Stimulated activated CD4-positive, alpha-beta T cell treated with anti-CD3 and anti-CD28 coated beads, Interleukin-12 subunit alpha, Interleukin-12 subunit beta, amount 100 ng/mL, for 24 hours (primary cell): ENCODE measurements around the gene SOX5.

ENCODE experiments used
- DNase-seq, 2 experiments: peaks; one replicate each; pipeline ENCODE4 v3.0.0-alpha.2; 2020; ENCODE audit warnings: low read depth in 2 of 2

Gene SOX5

GRCh38 chr12:23687947-23688346 is 261.5 kb downstream of the SOX5 start:
- DNase-seq: no peak

GRCh38 chr12:23686095-23686494 is 263.4 kb downstream of the SOX5 start:
- DNase-seq: no peak

- DNase-seq: no peak
These were observed 265.3 kb downstream of the SOX5 start for GRCh38 chr12:23684121-23684520.

- no peak for DNase-seq
These were observed 268.2 kb downstream of the SOX5 start for GRCh38 chr12:23681237-23681636.

GRCh38 chr12:23674064-23674463 is 275.4 kb downstream of the SOX5 start:
- no peak for DNase-seq

GRCh38 chr12:23671881-23672280 is 277.6 kb downstream of the SOX5 start:
- no peak for DNase-seq

- no peak for DNase-seq
These were observed 278.8 kb downstream of the SOX5 start for GRCh38 chr12:23670684-23671083.

GRCh38 chr12:23669691-23670090 is 279.8 kb downstream of the SOX5 start:
- no peak for DNase-seq

GRCh38 chr12:23666866-23667265 is 282.6 kb downstream of the SOX5 start:
- DNase-seq: no peak

- no peak for DNase-seq
These were observed 286.5 kb downstream of the SOX5 start for GRCh38 chr12:23662966-23663365.

GRCh38 chr12:23659131-23659530 is 290.3 kb downstream of the SOX5 start:
- no peak for DNase-seq

- no peak for DNase-seq
These were observed 291.9 kb downstream of the SOX5 start for GRCh38 chr12:23657598-23657997.

GRCh38 chr12:23655884-23656283 is 293.6 kb downstream of the SOX5 start:
- DNase-seq: no peak

GRCh38 chr12:23655112-23655511 is 294.4 kb downstream of the SOX5 start:
- DNase-seq: no peak

GRCh38 chr12:23648546-23648945 is 300.9 kb downstream of the SOX5 start:
- DNase-seq: no peak

- DNase-seq: no peak
These were observed 308.7 kb downstream of the SOX5 start for GRCh38 chr12:23640754-23641153.

GRCh38 chr12:23634344-23634743 is 315.1 kb downstream of the SOX5 start:
- DNase-seq: no peak

GRCh38 chr12:23631786-23632377 is 317.6 kb downstream of the SOX5 start:
- no peak for DNase-seq

- DNase-seq: no peak
These were observed 318.9 kb downstream of the SOX5 start for GRCh38 chr12:23630524-23630923.

GRCh38 chr12:23628806-23629205 is 320.7 kb downstream of the SOX5 start:
- DNase-seq: no peak

- no peak for DNase-seq
These were observed 322.7 kb downstream of the SOX5 start for GRCh38 chr12:23626791-23627190.

- DNase-seq: no peak
These were observed 327.6 kb downstream of the SOX5 start for GRCh38 chr12:23621900-23622299.

GRCh38 chr12:23618718-23619117 is 330.8 kb downstream of the SOX5 start:
- no peak for DNase-seq

- DNase-seq: no peak
These were observed 331.7 kb downstream of the SOX5 start for GRCh38 chr12:23617749-23618148.
